Lower leg skin (tissue), 4 donors: ENCODE measurements around the gene FCER2. TPM values are rescaled to one million over a fixed set of nuclear protein-coding genes. Genes with fewer than 3 reads are reported as not detected.

Experiments used
- DNase-seq, 2 donors: peaks; one replicate each; pipeline ENCODE4 v3.0.0-alpha.2; 2019; ENCODE audit warnings: low spot score in 2 of 2
- H3K4me3 ChIP-seq: fragments of 200-600 bp; sonication (generic); 2 replicates; pipeline ENCODE4 v1.5.1; 2017; ENCODE audit warnings: mild to moderate bottlenecking, low read depth; ENCODE audit not compliant: poor library complexity, severe bottlenecking
- POLR2A ChIP-seq, 2 donors: fragments of 450-650 bp; IDR thresholded peaks; one replicate each; pipeline ENCODE4 v1.6.1; 2016 to 2017; ENCODE audit warnings: antibody characterized with exemption in 2 of 2, mild to moderate bottlenecking in 1 of 2, moderate library complexity in 1 of 2
- WGBS, 2 donors: methylation state at CpG; one replicate each; pipeline ENCODE4 v1.1.5; 2018; 5-methylcytosine and 5-hydroxymethylcytosine counted together
- intact Hi-C: fragments of 100-400 bp; cut with DNase I; formaldehyde crosslinking; loops from one replicate; pipeline ENCODE4 v1.15.0; 2023; ENCODE audit warnings: low total_unique reads
- total RNA-seq, 4 donors: library from RNA; depleted of rRNA; stranded (reverse); fragments of >200 nt; gene quantifications; one replicate each; pipeline ENCODE4 v1.1.0, GENCODE V29; 2016
- TF ChIP-seq, protein P1 (sequence below), 3 donors: fragments of 450-650 bp; IDR thresholded peaks; one replicate each; pipeline ENCODE4 v1.5.1; 2016; ENCODE audit warnings: antibody characterized with exemption in 3 of 3, mild to moderate bottlenecking in 3 of 3, moderate library complexity in 2 of 3

Gene FCER2
- total RNA-seq, 4 donors from 2014 or later = not detected

DNA sequence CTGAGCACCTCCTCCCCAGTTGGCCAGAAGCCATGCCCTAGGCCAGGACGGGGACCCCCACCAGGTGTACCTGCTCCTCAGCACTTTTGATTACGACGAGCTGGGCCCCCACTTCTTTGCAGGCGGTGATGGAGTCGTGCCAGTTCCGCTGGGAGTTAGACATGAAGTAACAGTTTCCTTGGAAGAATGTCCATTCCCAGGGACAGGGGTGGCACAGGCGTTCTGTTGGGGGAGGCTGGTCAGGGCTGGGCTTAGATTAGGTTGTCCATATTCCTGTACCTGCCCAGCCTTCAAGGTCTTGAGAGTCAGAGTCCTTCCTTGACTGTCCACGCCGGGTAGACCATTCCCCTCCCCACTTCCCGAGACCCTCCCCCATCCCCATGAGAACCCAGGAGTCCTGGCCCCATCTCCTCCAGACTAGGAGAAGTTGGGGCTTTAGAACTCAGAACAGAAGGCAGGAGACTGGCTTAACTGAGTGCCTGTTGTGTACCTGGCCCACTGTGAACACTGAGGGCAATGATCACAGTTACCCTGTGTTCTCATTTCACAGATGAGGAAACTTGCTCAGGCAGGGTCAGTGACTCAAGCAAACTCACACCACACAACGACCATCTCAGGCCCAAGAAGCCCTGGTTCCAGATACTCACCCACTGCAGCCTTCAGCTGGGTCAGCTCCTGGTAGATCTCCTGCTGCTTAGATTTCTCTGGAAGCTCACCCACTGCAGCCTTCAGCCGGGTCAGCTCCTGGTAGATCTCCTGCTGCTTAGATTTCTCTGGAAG, 43.1 kb upstream of the FCER2 start:
- intact Hi-C loops = no loop called here
- 69 to 72% methylated on average over 12 of the region's 12 CpGs for WGBS, 2 donors
- H3K4me3 ChIP-seq = no peak overlapping the region
- DNase-seq = no peak
- TF ChIP-seq, protein P1, sequence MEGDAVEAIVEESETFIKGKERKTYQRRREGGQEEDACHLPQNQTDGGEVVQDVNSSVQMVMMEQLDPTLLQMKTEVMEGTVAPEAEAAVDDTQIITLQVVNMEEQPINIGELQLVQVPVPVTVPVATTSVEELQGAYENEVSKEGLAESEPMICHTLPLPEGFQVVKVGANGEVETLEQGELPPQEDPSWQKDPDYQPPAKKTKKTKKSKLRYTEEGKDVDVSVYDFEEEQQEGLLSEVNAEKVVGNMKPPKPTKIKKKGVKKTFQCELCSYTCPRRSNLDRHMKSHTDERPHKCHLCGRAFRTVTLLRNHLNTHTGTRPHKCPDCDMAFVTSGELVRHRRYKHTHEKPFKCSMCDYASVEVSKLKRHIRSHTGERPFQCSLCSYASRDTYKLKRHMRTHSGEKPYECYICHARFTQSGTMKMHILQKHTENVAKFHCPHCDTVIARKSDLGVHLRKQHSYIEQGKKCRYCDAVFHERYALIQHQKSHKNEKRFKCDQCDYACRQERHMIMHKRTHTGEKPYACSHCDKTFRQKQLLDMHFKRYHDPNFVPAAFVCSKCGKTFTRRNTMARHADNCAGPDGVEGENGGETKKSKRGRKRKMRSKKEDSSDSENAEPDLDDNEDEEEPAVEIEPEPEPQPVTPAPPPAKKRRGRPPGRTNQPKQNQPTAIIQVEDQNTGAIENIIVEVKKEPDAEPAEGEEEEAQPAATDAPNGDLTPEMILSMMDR (IDR thresholded peaks at IDR 0.05) = no peak
- no peak for TF ChIP-seq POLR2A (IDR thresholded peaks at IDR 0.05)

DNA sequence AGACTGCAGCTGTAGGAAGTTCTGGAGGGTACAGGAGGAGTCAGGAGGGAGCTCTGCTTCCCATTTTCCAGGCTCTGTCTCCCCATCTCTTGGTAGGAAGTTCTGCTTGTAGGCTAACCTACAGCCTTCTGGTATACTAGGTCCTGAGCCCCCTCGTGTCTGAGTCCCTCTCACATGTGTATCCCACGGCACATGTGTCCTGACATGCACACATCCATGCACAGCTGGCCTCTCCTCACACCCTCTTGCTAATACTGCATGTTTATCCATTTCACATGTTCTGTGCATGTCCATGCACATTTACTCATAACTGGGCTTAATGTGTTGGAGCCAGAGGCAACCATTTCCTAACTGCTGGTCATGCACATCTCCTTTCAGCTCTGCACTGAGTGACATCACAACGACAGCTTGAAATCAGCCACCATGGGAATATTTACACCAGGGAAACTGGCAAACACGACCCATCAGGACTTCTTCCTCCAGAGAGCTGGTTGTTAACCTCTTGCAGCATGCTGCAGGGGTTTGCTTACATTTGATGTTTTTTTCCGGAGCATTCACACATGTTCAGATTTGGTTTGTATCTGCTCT, 42.4 kb upstream of the FCER2 start:
- intact Hi-C loops = no loop called here
- TF ChIP-seq, protein P1 (IDR thresholded peaks at IDR 0.05) = no peak
- no peak for TF ChIP-seq POLR2A (IDR thresholded peaks at IDR 0.05)
- WGBS, 2 donors = 61 to 64% methylated on average over 5 of the region's 5 CpGs
- H3K4me3 ChIP-seq = no peak overlapping the region
- no peak for DNase-seq

DNA sequence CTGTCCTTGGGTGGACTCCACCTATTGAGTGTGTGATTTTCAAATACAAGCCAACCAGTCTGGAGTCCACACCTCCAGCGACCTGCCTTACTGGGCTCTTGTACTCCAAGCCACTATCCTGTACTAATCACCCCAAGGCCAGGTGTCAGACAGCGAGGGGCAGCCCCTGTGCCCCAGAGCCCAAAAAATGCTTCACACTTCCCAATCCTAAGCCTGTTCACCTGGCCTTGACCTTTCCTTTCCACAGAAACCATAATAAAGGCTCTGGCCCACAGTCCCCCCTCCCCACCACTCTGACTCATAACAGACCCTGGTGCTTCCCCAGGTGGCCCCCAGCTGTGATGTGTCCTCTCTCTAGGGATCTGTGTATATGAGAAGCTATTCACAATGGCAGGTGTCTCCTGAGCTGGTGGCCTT, 41.5 kb upstream of the FCER2 start:
- DNase-seq = no peak
- no peak overlapping the region for H3K4me3 ChIP-seq
- intact Hi-C loops = no loop called here
- WGBS, 2 donors = 67 to 68% methylated on average over 2 of the region's 2 CpGs
- no peak for TF ChIP-seq POLR2A (IDR thresholded peaks at IDR 0.05)

DNA sequence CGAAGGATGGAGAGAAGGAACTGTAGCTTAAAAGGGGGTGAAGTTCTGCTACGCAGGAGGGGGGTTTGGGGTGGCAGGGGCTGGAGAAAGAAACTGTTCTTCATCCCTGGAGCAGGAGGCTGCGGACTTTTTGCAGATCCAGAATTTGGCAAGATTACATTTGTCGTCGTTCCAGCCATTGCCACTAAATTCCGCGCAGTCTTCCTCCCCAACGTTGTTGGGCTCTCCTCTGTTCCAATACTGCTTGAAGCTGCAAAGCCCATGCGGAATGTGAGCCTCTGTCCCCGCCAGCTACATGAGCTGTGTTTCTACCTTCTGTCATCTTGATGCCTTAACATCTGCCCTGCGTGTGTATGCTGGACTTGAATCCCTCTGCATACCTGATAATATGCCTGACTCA, 41.1 kb upstream of the FCER2 start:
- TF ChIP-seq POLR2A (IDR thresholded peaks at IDR 0.05) = no peak
- TF ChIP-seq, protein P1 (IDR thresholded peaks at IDR 0.05) = no peak
- intact Hi-C loops = no loop called here
- 55 to 60% methylated on average over 11 of the region's 11 CpGs for WGBS, 2 donors
- DNase-seq = no peak
- H3K4me3 ChIP-seq = no peak overlapping the region

DNA sequence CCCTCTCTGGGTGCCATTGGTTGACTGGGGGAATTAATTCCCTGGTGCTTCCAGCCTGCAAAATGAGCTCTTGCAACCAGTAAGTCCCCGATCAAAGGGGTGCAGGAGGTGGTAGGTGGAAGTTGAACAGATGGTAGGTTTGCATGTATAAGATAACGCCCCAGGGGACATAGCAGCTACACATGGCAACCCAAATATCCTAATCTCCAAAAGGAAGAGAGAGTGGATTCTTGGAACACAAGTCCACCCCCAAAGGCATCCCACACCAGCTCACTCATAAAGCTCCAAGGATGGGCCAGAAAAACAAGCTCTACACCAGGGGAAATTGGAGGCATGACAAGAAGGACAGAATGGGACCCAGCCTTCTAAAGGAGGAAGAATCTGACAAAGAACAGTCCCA, 40.6 kb upstream of the FCER2 start:
- intact Hi-C loops = no loop called here
- TF ChIP-seq, protein P1 (IDR thresholded peaks at IDR 0.05) = no peak
- no peak for TF ChIP-seq POLR2A (IDR thresholded peaks at IDR 0.05)
- no peak overlapping the region for H3K4me3 ChIP-seq
- 50 to 57% methylated on average over 2 of the region's 2 CpGs for WGBS, 2 donors
- DNase-seq = no peak

DNA sequence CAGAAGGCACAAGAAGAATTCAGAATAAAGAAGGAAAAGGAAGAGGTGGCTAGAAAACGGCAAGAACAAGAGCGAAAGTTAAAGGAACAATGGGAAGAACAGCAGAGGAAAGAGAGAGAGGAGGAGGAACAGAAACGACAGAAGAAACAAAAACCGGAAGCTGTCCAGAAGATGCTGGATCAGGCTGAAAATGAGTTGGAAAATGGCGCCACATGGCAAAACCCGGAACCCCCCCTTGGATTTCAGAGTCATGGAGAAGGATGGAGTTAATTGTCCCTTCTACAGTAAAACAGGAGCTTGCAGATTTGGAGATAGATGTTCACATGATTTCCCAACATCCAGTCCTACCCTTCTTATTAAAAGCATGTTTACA, 38.7 kb upstream of the FCER2 start:
- H3K4me3 ChIP-seq = no peak overlapping the region
- TF ChIP-seq POLR2A (IDR thresholded peaks at IDR 0.05) = no peak
- TF ChIP-seq, protein P1 (IDR thresholded peaks at IDR 0.05) = no peak
- WGBS, 2 donors = 65 to 71% methylated on average over 6 of the region's 6 CpGs
- intact Hi-C loops = no loop called here
- DNase-seq = no peak
